Gastrocnemius medialis (tissue), 4 donors: Measurements from ENCODE around the gene RGMB.
"Not testable (repeated sequence)": the region's sequence is repeated elsewhere in the genome, so short reads cannot be mapped to it uniquely, and the experiment has no call there.

ENCODE experiments used
- POLR2A ChIP-seq, 2 donors: fragments of 450-650 bp; IDR thresholded peaks; one replicate each; pipeline ENCODE4 v1.6.1; 2017; ENCODE audit warnings: antibody characterized with exemption in 2 of 2, mild to moderate bottlenecking in 2 of 2, moderate library complexity in 2 of 2
- TF ChIP-seq, protein P1 (sequence below), 5 experiments: fragments of 450-650 bp in 3 of 5; fragments of 200-600 bp in 2 of 5; sonication (generic) in 2 of 5; IDR thresholded peaks in 4 of 5; conservative IDR thresholded peaks in 1 of 5; 1 replicate in 4 of 5; 2 replicates in 1 of 5; pipeline ENCODE4 v1.5.1; 2016 to 2019; ENCODE audit warnings: antibody characterized with exemption in 5 of 5, mild to moderate bottlenecking in 3 of 5, moderate library complexity in 3 of 5

- TF ChIP-seq POLR2A (IDR thresholded peaks at IDR 0.05): not testable (repeated sequence)
- TF ChIP-seq, protein P1, sequence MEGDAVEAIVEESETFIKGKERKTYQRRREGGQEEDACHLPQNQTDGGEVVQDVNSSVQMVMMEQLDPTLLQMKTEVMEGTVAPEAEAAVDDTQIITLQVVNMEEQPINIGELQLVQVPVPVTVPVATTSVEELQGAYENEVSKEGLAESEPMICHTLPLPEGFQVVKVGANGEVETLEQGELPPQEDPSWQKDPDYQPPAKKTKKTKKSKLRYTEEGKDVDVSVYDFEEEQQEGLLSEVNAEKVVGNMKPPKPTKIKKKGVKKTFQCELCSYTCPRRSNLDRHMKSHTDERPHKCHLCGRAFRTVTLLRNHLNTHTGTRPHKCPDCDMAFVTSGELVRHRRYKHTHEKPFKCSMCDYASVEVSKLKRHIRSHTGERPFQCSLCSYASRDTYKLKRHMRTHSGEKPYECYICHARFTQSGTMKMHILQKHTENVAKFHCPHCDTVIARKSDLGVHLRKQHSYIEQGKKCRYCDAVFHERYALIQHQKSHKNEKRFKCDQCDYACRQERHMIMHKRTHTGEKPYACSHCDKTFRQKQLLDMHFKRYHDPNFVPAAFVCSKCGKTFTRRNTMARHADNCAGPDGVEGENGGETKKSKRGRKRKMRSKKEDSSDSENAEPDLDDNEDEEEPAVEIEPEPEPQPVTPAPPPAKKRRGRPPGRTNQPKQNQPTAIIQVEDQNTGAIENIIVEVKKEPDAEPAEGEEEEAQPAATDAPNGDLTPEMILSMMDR (IDR thresholded peaks at IDR 0.05 in 4 of 5, conservative IDR thresholded peaks at IDR 0.05 in 1 of 5): not testable (repeated sequence)
These were observed 25.2 kb upstream of the RGMB start for GRCh38 chr5:98748259-98748658.
